Cardiac septum (tissue), 1 donor: Measurements from ENCODE around the gene TTR. TPM values are rescaled to one million over a fixed set of nuclear protein-coding genes. Genes with fewer than 3 reads are reported as not detected.

Experiments
- DNase-seq: peaks from one replicate; pipeline ENCODE4 v3.0.0-alpha.2; 2020; ENCODE audit warnings: low spot score
- intact Hi-C: fragments of 100-400 bp; cut with DNase I; formaldehyde crosslinking; loops from one replicate; pipeline ENCODE4 v1.14.0; 2022
- total RNA-seq: library from RNA; stranded (reverse); fragmentation: NEBNext Ultra II Directional; extraction: Animal tissue kit (Norgen Biotek cat#: 25700); gene quantifications from one replicate; pipeline ENCODE4 v1.2.1, GENCODE V29; 2021
- donor health status: DM: no; HTN: no; CAD: no.

The TTR gene
- total RNA-seq, 1 donor from 2014 or later = not detected

DNA sequence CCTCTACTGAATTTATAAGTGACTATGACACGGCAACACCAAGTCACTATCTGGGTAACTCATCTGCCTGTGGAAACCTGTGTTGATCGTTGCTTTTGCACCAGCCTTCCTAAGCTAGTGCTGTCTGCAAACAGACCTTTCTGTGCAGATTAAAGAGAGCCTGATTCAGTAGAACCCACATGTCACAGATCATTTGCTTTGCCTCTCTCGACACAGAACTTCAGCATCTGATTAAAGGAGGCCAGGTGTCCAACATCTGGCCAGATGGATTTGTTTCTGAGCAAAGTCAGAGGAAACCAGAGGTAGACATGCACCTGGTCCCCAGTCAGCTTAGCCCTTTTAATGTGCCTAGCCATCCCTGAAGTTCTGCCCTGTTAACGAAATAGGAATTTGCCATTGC lies 15.0 kb upstream of the TTR start:
- DNase-seq = no peak

DNA sequence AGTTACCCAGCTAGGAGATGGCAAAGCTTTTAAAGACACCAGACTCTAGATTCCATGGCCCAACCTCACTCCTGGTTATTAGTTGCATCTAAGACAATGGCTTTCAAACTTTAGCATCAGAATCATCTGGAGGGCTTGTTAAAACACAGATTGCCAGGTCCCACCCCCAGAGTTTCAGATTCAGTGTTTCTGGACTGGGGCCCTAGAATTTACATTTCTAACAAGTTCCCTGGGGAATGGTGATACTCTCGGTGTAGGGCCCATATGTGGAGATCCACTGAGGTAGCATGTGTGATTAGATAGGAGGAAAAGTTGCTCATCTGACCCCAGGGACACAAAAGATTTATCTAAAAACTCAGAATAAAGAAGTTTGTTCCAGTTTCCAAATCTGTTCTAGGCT lies 14.5 kb upstream of the TTR start:
- DNase-seq = no peak
- intact Hi-C loops = no loop called here

More for the DNA sequence above, 15.0 kb upstream of the TTR start:
- intact Hi-C loops = no loop called here

DNA sequence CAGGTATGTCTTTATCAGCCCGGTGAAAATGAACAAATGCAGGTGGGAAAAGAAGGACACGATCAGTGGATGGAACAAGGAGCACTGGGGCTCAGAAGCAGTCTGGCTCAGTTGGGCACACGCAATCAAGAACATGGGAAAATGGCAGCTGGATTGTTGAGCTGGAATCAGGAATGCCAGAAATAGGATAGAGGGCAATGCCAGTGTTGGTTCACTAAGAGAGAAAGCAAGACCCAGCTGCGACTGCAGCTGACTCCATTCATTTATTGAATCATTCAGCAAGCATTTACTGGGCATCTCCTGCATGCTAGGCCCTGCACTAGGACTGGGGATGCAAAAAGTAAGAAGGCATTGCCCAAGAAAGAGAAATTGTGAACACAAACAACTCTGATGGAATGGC lies 13.6 kb upstream of the TTR start:
- intact Hi-C loops = no loop called here
- DNase-seq = no peak

- intact Hi-C loops = no loop called here
These were observed 12.3 kb upstream of the TTR start for GRCh38 chr18:31579375-31579774.

DNA sequence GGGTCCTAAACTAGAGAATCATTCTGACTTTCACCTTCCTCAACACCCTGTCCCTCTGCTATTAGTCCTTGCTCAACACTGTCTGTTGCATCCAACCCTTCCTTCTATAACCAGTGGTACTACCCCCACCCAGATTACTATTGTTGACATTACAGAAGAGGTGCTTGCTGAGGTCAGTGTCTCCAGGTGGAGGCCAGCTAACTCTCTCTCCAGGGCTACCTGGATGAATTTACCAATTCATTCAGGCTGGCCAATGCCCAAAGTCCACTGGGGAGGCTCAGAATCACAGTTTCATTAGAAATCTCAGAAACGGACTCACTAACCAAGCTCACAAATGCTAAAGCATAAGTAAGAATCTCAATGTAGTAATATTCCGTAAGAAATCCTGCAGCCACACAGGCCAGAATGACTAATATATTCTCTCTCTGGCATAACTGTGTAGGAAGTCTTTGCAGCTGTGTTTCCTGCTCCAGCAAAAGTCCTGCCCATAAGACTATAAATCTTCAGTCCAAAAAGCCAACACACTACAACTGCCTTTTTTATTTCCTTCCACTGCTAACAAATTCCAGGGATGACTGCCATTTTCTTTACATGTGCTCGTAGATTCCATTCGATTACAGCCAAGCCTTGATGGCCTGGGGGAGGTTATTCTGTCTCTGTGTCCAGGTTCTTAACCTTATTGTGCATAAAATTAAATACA lies 10.0 kb upstream of the TTR start:
- no peak for DNase-seq
- intact Hi-C loops = no loop called here

More at GRCh38 chr18:31579375-31579774, 12.3 kb upstream of the TTR start:
- DNase-seq = no peak

DNA sequence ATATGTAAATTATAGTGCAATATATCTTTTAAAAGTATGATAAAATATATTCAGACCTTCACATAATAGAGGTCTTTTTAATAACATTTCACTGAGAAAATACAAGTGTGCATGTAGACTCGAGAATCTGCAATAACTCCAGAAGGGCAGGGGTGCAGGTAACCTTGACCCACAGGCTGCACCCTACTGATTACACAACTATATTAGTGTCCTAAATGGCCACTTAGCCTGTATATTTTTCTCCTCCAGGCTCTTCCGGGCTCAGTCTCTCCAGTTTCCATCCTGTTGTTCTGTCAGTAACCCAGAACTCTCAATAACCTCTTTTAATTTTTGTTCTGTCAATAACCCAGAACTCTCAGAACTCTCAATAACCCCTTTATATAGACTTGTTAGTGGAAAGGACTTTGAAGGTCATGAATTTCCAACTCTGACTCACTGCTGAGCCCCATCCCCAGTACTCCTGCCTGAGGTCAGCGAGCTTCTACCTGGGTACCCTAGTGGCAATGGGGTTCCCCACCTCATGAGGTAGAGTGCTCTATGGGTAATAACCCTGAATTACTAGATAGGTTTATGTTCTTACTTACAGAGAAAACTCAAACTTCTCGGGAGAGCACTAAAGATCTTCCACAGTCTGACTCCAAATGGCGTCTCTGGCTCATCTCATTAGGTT lies 8.4 kb upstream of the TTR start:
- DNase-seq = no peak
- intact Hi-C loops = no loop called here

DNA sequence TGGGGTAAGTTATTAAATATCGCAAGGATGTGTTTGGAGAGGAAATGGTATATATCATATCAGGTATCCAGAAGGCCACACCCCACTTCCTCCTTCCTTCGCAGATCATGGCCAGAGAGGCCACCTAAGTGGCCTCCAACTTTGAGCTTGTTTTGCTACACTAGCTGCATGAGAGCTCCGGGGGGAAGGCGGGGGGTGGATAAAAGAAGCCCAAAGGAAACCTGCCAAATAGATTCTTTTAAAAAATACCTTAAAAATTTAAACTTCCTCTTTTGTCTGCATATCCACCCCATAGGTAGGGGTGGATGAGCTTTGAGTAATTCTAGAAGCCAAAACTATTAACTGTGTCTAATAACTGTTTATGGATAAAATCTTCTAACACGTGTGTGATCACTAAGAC lies 5.7 kb upstream of the TTR start:
- intact Hi-C loops = no loop called here
- DNase-seq = no peak

GRCh38 chr18:31586616-31587015 lies 5.1 kb upstream of the TTR start:
- intact Hi-C loops = no loop called here
- DNase-seq = no peak

DNA sequence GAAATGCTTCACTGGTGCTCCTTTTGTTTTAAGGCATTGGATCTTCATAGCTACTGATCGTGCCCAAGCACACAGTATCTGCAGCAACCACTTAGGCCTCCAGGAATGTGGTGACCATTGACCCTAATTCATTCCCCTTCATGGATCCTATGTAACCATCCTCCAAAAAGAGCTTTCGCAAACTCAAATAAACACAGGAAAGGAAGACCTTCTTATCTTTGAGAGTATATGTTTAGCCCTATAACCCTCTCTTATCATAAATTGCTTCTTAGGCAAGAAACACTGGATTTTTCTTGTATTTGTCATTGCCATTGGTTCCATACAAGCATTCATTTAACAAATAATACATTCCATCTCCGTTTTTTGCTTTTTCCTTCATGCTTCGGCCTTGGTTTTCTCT lies 4.1 kb upstream of the TTR start:
- intact Hi-C loops = no loop called here

GRCh38 chr18:31590570-31590969 lies 1.1 kb upstream of the TTR start:
- DNase-seq = no peak
- intact Hi-C loops = no loop called here

More for the DNA sequence above, 4.1 kb upstream of the TTR start:
- no peak for DNase-seq

DNA sequence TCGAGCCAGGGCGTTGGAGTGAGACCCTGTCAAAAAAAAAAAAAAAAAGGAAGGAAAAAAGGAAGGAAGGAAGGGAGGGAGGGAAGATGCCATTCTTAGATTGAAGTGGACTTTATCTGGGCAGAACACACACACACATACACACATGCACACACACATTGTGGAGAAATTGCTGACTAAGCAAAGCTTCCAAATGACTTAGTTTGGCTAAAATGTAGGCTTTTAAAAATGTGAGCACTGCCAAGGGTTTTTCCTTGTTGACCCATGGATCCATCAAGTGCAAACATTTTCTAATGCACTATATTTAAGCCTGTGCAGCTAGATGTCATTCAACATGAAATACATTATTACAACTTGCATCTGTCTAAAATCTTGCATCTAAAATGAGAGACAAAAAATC lies 564 bp upstream of the TTR start:
- intact Hi-C loops = no loop called here
- DNase-seq = no peak

- no peak for DNase-seq
- intact Hi-C loops = no loop called here
These were observed 955 bp downstream of the TTR start for GRCh38 chr18:31592506-31593157.

- intact Hi-C loops = no loop called here
- no peak for DNase-seq
These were observed 3.6 kb downstream of the TTR start for GRCh38 chr18:31595121-31595771.

DNA sequence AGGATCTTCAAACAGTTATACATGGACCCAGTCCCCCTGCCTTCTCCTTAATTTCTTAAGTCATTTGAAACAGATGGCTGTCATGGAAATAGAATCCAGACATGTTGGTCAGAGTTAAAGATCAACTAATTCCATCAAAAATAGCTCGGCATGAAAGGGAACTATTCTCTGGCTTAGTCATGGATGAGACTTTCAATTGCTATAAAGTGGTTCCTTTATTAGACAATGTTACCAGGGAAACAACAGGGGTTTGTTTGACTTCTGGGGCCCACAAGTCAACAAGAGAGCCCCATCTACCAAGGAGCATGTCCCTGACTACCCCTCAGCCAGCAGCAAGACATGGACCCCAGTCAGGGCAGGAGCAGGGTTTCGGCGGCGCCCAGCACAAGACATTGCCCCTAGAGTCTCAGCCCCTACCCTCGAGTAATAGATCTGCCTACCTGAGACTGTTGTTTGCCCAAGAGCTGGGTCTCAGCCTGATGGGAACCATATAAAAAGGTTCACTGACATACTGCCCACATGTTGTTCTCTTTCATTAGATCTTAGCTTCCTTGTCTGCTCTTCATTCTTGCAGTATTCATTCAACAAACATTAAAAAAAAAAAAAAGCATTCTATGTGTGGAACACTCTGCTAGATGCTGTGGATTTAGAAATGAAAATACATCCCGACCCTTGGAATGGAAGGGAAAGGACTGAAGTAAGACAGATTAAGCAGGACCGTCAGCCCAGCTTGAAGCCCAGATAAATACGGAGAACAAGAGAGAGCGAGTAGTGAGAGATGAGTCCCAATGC lies 4.6 kb downstream of the TTR start:
- intact Hi-C loops = no loop called here

DNA sequence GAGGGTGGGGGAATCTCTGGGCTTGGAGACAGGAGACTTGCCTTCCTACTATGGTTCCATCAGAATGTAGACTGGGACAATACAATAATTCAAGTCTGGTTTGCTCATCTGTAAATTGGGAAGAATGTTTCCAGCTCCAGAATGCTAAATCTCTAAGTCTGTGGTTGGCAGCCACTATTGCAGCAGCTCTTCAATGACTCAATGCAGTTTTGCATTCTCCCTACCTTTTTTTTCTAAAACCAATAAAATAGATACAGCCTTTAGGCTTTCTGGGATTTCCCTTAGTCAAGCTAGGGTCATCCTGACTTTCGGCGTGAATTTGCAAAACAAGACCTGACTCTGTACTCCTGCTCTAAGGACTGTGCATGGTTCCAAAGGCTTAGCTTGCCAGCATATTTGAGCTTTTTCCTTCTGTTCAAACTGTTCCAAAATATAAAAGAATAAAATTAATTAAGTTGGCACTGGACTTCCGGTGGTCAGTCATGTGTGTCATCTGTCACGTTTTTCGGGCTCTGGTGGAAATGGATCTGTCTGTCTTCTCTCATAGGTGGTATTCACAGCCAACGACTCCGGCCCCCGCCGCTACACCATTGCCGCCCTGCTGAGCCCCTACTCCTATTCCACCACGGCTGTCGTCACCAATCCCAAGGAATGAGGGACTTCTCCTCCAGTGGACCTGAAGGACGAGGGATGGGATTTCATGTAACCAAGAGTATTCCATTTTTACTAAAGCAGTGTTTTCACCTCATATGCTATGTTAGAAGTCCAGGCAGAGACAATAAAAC lies 6.5 kb downstream of the TTR start:
- DNase-seq = no peak
- intact Hi-C loops = no loop called here

More for the DNA sequence above, 4.6 kb downstream of the TTR start:
- no peak for DNase-seq

GRCh38 chr18:31603315-31603714 lies 11.6 kb downstream of the TTR start:
- intact Hi-C loops = no loop called here
- DNase-seq = no peak

GRCh38 chr18:31606265-31606664 lies 14.6 kb downstream of the TTR start:
- no peak for DNase-seq
- intact Hi-C loops = no loop called here

- no peak for DNase-seq
- intact Hi-C loops = no loop called here
These were observed 15.7 kb downstream of the TTR start for GRCh38 chr18:31607384-31607783.

DNA sequence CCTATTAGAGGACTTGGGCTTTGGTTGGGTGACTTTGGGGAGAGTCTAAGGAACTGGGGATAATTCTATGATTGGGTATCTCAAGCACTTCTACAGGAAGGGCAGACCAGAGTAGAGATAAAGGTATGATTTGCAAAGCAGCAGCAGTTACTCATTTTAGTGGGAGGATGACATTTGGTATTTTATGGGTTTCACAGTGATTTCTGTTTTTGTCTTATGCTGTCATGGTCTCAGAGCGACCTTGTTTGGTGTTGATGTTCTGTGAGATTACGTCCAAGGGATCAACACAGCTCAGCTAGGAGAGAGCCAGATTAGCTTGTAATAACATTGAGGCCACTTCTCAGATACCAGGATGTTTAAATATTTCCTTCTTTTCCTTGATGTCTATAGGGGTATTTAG lies 18.2 kb downstream of the TTR start:
- intact Hi-C loops = no loop called here

More for the DNA sequence above, 18.2 kb downstream of the TTR start:
- no peak for DNase-seq
